ENCODE results near the gene ANKRD55.
A peak's percentile ranks its signal among the peaks of the same experiment; 100 is the strongest.

DNA sequence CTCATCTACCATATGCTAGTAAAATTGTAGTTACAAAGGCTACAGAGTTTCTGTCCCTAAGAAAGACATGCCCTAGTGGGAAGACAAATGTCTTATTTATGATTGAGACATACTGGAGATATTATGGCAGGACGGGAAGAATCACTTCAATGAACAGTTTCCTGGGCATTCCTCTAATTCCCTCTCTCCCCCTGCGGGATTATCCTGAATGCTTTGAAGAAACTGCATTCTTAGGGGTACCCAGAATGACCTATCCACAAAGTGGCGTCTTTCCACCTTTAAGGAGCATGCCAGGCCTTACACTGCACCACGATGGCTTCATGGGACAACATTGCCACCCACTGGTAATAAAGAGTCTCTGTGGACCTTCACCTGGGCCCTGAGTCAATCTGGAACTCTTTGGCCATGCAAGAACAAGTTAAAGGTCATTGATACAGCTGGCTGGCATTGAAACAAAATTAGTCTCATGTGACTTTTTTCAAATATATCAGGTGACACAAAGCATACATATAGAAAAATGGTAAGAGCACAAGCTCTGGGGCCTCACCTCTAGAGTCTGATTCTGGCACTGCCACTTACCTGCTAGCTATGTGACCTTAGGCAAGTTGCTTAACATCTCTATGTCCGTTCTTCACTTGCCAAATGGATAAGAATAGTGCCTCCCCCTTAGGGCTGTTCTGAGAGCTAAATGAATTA is 32.0 kb downstream of the ANKRD55 start:
- TF ChIP-seq, protein P1, sequence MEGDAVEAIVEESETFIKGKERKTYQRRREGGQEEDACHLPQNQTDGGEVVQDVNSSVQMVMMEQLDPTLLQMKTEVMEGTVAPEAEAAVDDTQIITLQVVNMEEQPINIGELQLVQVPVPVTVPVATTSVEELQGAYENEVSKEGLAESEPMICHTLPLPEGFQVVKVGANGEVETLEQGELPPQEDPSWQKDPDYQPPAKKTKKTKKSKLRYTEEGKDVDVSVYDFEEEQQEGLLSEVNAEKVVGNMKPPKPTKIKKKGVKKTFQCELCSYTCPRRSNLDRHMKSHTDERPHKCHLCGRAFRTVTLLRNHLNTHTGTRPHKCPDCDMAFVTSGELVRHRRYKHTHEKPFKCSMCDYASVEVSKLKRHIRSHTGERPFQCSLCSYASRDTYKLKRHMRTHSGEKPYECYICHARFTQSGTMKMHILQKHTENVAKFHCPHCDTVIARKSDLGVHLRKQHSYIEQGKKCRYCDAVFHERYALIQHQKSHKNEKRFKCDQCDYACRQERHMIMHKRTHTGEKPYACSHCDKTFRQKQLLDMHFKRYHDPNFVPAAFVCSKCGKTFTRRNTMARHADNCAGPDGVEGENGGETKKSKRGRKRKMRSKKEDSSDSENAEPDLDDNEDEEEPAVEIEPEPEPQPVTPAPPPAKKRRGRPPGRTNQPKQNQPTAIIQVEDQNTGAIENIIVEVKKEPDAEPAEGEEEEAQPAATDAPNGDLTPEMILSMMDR (IDR thresholded peaks at IDR 0.05) = peak; percentile 26 to 73 (median 62)
- TF ChIP-seq POLR2A (IDR thresholded peaks at IDR 0.05) = no peak
